ENCODE results near the gene ADAMTSL2. TPM values are rescaled to one million over a fixed set of nuclear protein-coding genes. Genes with fewer than 3 reads are reported as not detected.

Gene ADAMTSL2
- total RNA-seq, 2 donors from 2014 or later, result 0.18 to 0.93 TPM

DNA sequence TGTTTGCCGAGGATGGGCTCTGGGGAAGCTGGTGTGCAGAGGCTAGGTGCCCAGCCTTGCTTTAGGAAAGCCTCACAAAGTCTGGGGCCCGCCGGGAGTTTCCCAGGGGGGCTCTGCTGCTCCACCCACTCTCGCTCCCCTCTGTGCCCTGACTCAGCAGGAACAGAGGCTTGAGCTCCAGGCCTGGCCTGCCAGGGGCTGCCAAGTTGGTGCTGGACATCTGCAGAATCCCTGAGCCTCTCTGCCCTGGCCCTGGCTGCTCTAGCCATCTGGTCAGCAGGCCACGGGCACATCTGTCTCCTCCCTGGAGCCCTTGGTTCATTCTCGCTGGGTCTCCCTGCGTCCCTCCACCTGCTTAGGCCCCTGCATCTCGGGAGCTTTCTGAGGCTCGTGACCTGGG is 647 bp upstream of the ADAMTSL2 start:
- H3K27ac ChIP-seq (ENCODE audit: low read depth, low read length), result peak overlapping the region; percentile 44
- H3K9ac ChIP-seq (ENCODE audit: extremely low read depth, low read length, poor library complexity, severe bottlenecking), result no peak overlapping the region
- H3K4me3 ChIP-seq (ENCODE audit: low read length), result no peak overlapping the region
- Mint-ChIP-seq H3K27ac (no peak overlapping the region), H3K4me3 (no peak overlapping the region), H3K4me1 (no peaks in the 10 kb centered on the region), H3K36me3 (ENCODE audit: low read depth) (no peaks in the 10 kb centered on the region), H3K27me3 (ENCODE audit: insufficient read depth) (peaks cover 13% of the 10 kb centered on the region), H3K9me3 (no peaks in the 10 kb centered on the region)
- H3K4me1 ChIP-seq (ENCODE audit: control insufficient read depth, insufficient read depth, low read length), result no peaks in the 10 kb centered on the region
- H3K27me3 ChIP-seq (ENCODE audit: control insufficient read depth, insufficient read depth, low read length, poor library complexity, severe bottlenecking), result peaks cover 11% of the 10 kb centered on the region
- H3K9me3 ChIP-seq (ENCODE audit: control insufficient read depth, low read length), result no peaks in the 10 kb centered on the region
- 84% methylated on average over 9 of the region's 9 CpGs; no CpG with 5 or more reads in 1 of the 2 experiments for WGBS, 2 experiments (ENCODE audit: insufficient coverage in 1 of 2, insufficient read length in 1 of 2)
- TF ChIP-seq, protein P1, sequence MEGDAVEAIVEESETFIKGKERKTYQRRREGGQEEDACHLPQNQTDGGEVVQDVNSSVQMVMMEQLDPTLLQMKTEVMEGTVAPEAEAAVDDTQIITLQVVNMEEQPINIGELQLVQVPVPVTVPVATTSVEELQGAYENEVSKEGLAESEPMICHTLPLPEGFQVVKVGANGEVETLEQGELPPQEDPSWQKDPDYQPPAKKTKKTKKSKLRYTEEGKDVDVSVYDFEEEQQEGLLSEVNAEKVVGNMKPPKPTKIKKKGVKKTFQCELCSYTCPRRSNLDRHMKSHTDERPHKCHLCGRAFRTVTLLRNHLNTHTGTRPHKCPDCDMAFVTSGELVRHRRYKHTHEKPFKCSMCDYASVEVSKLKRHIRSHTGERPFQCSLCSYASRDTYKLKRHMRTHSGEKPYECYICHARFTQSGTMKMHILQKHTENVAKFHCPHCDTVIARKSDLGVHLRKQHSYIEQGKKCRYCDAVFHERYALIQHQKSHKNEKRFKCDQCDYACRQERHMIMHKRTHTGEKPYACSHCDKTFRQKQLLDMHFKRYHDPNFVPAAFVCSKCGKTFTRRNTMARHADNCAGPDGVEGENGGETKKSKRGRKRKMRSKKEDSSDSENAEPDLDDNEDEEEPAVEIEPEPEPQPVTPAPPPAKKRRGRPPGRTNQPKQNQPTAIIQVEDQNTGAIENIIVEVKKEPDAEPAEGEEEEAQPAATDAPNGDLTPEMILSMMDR (conservative IDR thresholded peaks at IDR 0.05), result no peak
- no peaks in the 10 kb centered on the region for H3K36me3 ChIP-seq (ENCODE audit: control insufficient read depth, insufficient read depth, low read length)
- no peak for DNase-seq

DNA sequence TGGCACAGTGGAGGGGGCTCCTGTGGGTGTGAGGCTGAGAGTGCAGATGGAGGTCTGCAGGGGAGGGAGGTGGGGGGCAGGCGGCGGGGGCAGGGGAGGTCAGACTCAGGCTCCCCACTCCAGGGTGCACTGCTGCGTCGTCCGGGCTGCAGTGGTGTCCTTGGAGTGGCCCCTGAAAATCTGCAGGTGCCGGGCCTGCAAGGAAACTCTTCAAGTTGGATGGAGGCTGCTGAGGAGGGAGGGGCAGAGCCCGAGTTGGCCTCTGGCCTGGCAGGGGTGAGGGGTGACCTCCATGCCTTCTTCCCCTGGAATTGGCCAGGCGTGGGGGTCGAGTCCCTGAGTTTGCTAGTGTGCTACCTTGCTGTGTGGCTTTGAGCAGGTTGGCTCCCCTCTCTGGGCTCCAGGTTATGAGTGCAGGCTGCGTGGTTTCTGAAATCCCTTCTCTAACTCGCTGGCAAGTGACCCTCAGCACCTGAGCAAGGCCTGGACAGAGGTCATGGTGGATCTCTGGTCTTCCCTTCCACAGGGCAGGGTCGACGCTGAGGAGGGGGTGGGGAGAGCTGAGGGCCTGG is 888 bp downstream of the ADAMTSL2 start:
- 84 to 90% methylated on average over 2 to 13 of the region's 13 CpGs for WGBS, 2 experiments (ENCODE audit: insufficient coverage in 1 of 2, insufficient read length in 1 of 2)

DNA sequence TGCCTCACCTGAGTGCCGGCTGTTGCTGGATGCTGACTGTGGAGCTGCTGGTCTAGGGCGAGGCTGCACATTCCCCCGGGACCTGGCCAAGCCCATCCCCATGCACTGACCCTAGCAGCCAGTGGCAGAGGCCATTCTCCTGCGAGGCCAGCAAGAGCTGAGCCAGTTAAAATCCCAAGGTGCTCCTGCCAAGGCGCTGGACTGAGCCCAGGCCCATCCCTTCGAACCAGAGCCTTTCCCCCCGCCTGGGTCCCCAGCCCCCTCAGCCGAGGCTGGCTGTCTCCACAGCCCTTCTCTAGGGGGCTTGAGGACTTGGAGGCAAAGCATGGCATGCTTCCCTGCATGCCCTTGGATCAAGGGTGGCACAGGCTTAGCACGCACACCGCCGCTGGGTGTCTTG is 1.6 kb downstream of the ADAMTSL2 start:
- no peak overlapping the region for H3K4me3 Mint-ChIP-seq

More for the DNA sequence above, 888 bp downstream of the ADAMTSL2 start:
- no peak overlapping the region for H3K9ac ChIP-seq (ENCODE audit: extremely low read depth, low read length, poor library complexity, severe bottlenecking)
- no peaks in the 10 kb centered on the region for H3K36me3 ChIP-seq (ENCODE audit: control insufficient read depth, insufficient read depth, low read length)
- peaks cover 11% of the 10 kb centered on the region for H3K27me3 ChIP-seq (ENCODE audit: control insufficient read depth, insufficient read depth, low read length, poor library complexity, severe bottlenecking)
- H3K4me3 ChIP-seq (ENCODE audit: low read length), result no peak overlapping the region
- no peaks in the 10 kb centered on the region for H3K9me3 ChIP-seq (ENCODE audit: control insufficient read depth, low read length)
- Mint-ChIP-seq H3K9me3 (no peaks in the 10 kb centered on the region), H3K4me1 (peaks cover 4% of the 10 kb centered on the region), H3K27me3 (ENCODE audit: insufficient read depth) (peaks cover 14% of the 10 kb centered on the region), H3K27ac (no peak overlapping the region), H3K4me3 (peak overlapping the region; percentile 35), H3K36me3 (ENCODE audit: low read depth) (no peaks in the 10 kb centered on the region)
- no peaks in the 10 kb centered on the region for H3K4me1 ChIP-seq (ENCODE audit: control insufficient read depth, insufficient read depth, low read length)
- no peak overlapping the region for H3K27ac ChIP-seq (ENCODE audit: low read depth, low read length)
- TF ChIP-seq, protein P1 (conservative IDR thresholded peaks at IDR 0.05), result no peak
- no peak for DNase-seq

More for the DNA sequence above, 1.6 kb downstream of the ADAMTSL2 start:
- Histone ChIP-seq H3K4me1 (ENCODE audit: control insufficient read depth, insufficient read depth, low read length) (no peaks in the 10 kb centered on the region), H3K4me3 (ENCODE audit: low read length) (no peak overlapping the region), H3K27ac (ENCODE audit: low read depth, low read length) (no peak overlapping the region), H3K9ac (ENCODE audit: extremely low read depth, low read length, poor library complexity, severe bottlenecking) (no peak overlapping the region), H3K27me3 (ENCODE audit: control insufficient read depth, insufficient read depth, low read length, poor library complexity, severe bottlenecking) (peaks cover 11% of the 10 kb centered on the region), H3K9me3 (ENCODE audit: control insufficient read depth, low read length) (no peaks in the 10 kb centered on the region), H3K36me3 (ENCODE audit: control insufficient read depth, insufficient read depth, low read length) (no peaks in the 10 kb centered on the region)
- H3K27me3 Mint-ChIP-seq (ENCODE audit: insufficient read depth), result peaks cover 14% of the 10 kb centered on the region
- DNase-seq, result peak; percentile 43
- no peak overlapping the region for H3K27ac Mint-ChIP-seq
- no peaks in the 10 kb centered on the region for H3K36me3 Mint-ChIP-seq (ENCODE audit: low read depth)
- WGBS, 2 experiments (ENCODE audit: insufficient coverage in 1 of 2, insufficient read length in 1 of 2), result 93 to 94% methylated on average over 9 to 11 of the region's 11 CpGs
- peaks cover 4% of the 10 kb centered on the region for H3K4me1 Mint-ChIP-seq
- TF ChIP-seq, protein P1 (conservative IDR thresholded peaks at IDR 0.05), result no peak
- no peaks in the 10 kb centered on the region for H3K9me3 Mint-ChIP-seq

All from endodermal cell (in vitro differentiated cells).